ENCODE results near the gene PTGES2.
A peak's percentile ranks its signal among the peaks of the same experiment; 100 is the strongest.

The PTGES2 gene

GRCh38 chr9:128125580-128126354 lies 1.8 kb downstream of the PTGES2 start:
- H3K27ac Mint-ChIP-seq (ENCODE audit: low read depth), result peak overlapping the region; percentile 53

GRCh38 chr9:128124873-128125579 lies 2.5 kb downstream of the PTGES2 start:
- peaks cover 26% of the 10 kb centered on the region for H3K36me3 Mint-ChIP-seq (ENCODE audit: insufficient read depth)
- peaks cover 34% of the 10 kb centered on the region for H3K4me1 Mint-ChIP-seq
- peak overlapping the region; percentile 99 for H3K4me3 Mint-ChIP-seq
- peak overlapping the region; percentile 53 for H3K27ac Mint-ChIP-seq (ENCODE audit: low read depth)
- ATAC-seq (replicated peaks; ENCODE audit: extremely low read depth, poor library complexity, severe bottlenecking) (no peak), DNase-seq (ENCODE audit: low spot score in 2 of 2) (no peak)
- H3K27me3 Mint-ChIP-seq, result no peaks in the 10 kb centered on the region
- no peaks in the 10 kb centered on the region for H3K9me3 Mint-ChIP-seq

More at GRCh38 chr9:128125580-128126354, 1.8 kb downstream of the PTGES2 start:
- Mint-ChIP-seq H3K9me3 (no peaks in the 10 kb centered on the region), H3K36me3 (ENCODE audit: insufficient read depth) (peaks cover 26% of the 10 kb centered on the region), H3K27me3 (no peaks in the 10 kb centered on the region), H3K4me1 (peaks cover 34% of the 10 kb centered on the region), H3K4me3 (peak overlapping the region; percentile 99)
- ATAC-seq (replicated peaks; ENCODE audit: extremely low read depth, poor library complexity, severe bottlenecking), result no peak
- DNase-seq (ENCODE audit: low spot score in 2 of 2), result no peak

- Mint-ChIP-seq H3K27me3 (no peaks in the 10 kb centered on the region), H3K36me3 (ENCODE audit: insufficient read depth) (peaks cover 26% of the 10 kb centered on the region), H3K27ac (ENCODE audit: low read depth) (no peak overlapping the region), H3K4me3 (no peak overlapping the region), H3K9me3 (no peaks in the 10 kb centered on the region), H3K4me1 (peaks cover 33% of the 10 kb centered on the region)
- ATAC-seq (replicated peaks; ENCODE audit: extremely low read depth, poor library complexity, severe bottlenecking), result no peak
- DNase-seq (ENCODE audit: low spot score in 2 of 2), result no peak
These were observed 3.1 kb downstream of the PTGES2 start for GRCh38 chr9:128124451-128124850.

- DNase-seq (ENCODE audit: low spot score in 2 of 2), result no peak
- Mint-ChIP-seq H3K36me3 (ENCODE audit: insufficient read depth) (peaks cover 24% of the 10 kb centered on the region), H3K9me3 (no peaks in the 10 kb centered on the region), H3K4me1 (peaks cover 25% of the 10 kb centered on the region), H3K4me3 (no peak overlapping the region), H3K27me3 (no peaks in the 10 kb centered on the region), H3K27ac (ENCODE audit: low read depth) (no peak overlapping the region)
- ATAC-seq (replicated peaks; ENCODE audit: extremely low read depth, poor library complexity, severe bottlenecking), result no peak
These were observed 4.0 kb downstream of the PTGES2 start for GRCh38 chr9:128123451-128124080.

GRCh38 chr9:128122809-128123175 lies 4.7 kb downstream of the PTGES2 start:
- DNase-seq (ENCODE audit: low spot score in 2 of 2) (no peak), ATAC-seq (replicated peaks; ENCODE audit: extremely low read depth, poor library complexity, severe bottlenecking) (no peak)
- H3K4me3 Mint-ChIP-seq, result no peak overlapping the region
- H3K27me3 Mint-ChIP-seq, result no peaks in the 10 kb centered on the region
- no peak overlapping the region for H3K27ac Mint-ChIP-seq (ENCODE audit: low read depth)
- peaks cover 26% of the 10 kb centered on the region for H3K4me1 Mint-ChIP-seq
- H3K36me3 Mint-ChIP-seq (ENCODE audit: insufficient read depth), result peaks cover 18% of the 10 kb centered on the region
- H3K9me3 Mint-ChIP-seq, result no peaks in the 10 kb centered on the region

- H3K27me3 Mint-ChIP-seq, result no peaks in the 10 kb centered on the region
- H3K27ac Mint-ChIP-seq (ENCODE audit: low read depth), result no peak overlapping the region
- no peak for ATAC-seq (replicated peaks; ENCODE audit: extremely low read depth, poor library complexity, severe bottlenecking)
- H3K4me3 Mint-ChIP-seq, result no peak overlapping the region
- H3K4me1 Mint-ChIP-seq, result peaks cover 31% of the 10 kb centered on the region
- no peak for DNase-seq (ENCODE audit: low spot score in 2 of 2)
- H3K36me3 Mint-ChIP-seq (ENCODE audit: insufficient read depth), result peaks cover 19% of the 10 kb centered on the region
- no peaks in the 10 kb centered on the region for H3K9me3 Mint-ChIP-seq
These were observed 5.4 kb downstream of the PTGES2 start for GRCh38 chr9:128121924-128122808.

GRCh38 chr9:128121466-128121810 lies 6.1 kb downstream of the PTGES2 start:
- Mint-ChIP-seq H3K27me3 (no peaks in the 10 kb centered on the region), H3K4me3 (no peak overlapping the region), H3K36me3 (ENCODE audit: insufficient read depth) (peaks cover 19% of the 10 kb centered on the region), H3K27ac (ENCODE audit: low read depth) (no peak overlapping the region), H3K9me3 (no peaks in the 10 kb centered on the region), H3K4me1 (peaks cover 30% of the 10 kb centered on the region)
- DNase-seq (ENCODE audit: low spot score in 2 of 2) (no peak), ATAC-seq (replicated peaks; ENCODE audit: extremely low read depth, poor library complexity, severe bottlenecking) (no peak)

- Mint-ChIP-seq H3K9me3 (no peaks in the 10 kb centered on the region), H3K27ac (ENCODE audit: low read depth) (no peak overlapping the region), H3K4me1 (peaks cover 24% of the 10 kb centered on the region), H3K27me3 (no peaks in the 10 kb centered on the region), H3K36me3 (ENCODE audit: insufficient read depth) (peaks cover 19% of the 10 kb centered on the region), H3K4me3 (no peak overlapping the region)
- DNase-seq (ENCODE audit: low spot score in 2 of 2), result no peak
- no peak for ATAC-seq (replicated peaks; ENCODE audit: extremely low read depth, poor library complexity, severe bottlenecking)
These were observed 6.6 kb downstream of the PTGES2 start for GRCh38 chr9:128120741-128121465.

- H3K27me3 Mint-ChIP-seq, result no peaks in the 10 kb centered on the region
- ATAC-seq (replicated peaks; ENCODE audit: extremely low read depth, poor library complexity, severe bottlenecking), result no peak
- peaks cover 19% of the 10 kb centered on the region for H3K36me3 Mint-ChIP-seq (ENCODE audit: insufficient read depth)
These were observed 7.3 kb downstream of the PTGES2 start for GRCh38 chr9:128120061-128120740.

GRCh38 chr9:128118971-128119665 lies 8.4 kb downstream of the PTGES2 start:
- DNase-seq (ENCODE audit: low spot score in 2 of 2) (no peak), ATAC-seq (replicated peaks; ENCODE audit: extremely low read depth, poor library complexity, severe bottlenecking) (no peak)
- Mint-ChIP-seq H3K9me3 (no peaks in the 10 kb centered on the region), H3K27me3 (no peaks in the 10 kb centered on the region), H3K4me1 (peaks cover 12% of the 10 kb centered on the region), H3K36me3 (ENCODE audit: insufficient read depth) (peaks cover 17% of the 10 kb centered on the region), H3K27ac (ENCODE audit: low read depth) (no peak overlapping the region), H3K4me3 (no peak overlapping the region)

More at GRCh38 chr9:128120061-128120740, 7.3 kb downstream of the PTGES2 start:
- H3K4me1 Mint-ChIP-seq, result peaks cover 17% of the 10 kb centered on the region
- DNase-seq (ENCODE audit: low spot score in 2 of 2), result no peak
- H3K9me3 Mint-ChIP-seq, result no peaks in the 10 kb centered on the region
- no peak overlapping the region for H3K4me3 Mint-ChIP-seq
- H3K27ac Mint-ChIP-seq (ENCODE audit: low read depth), result no peak overlapping the region

GRCh38 chr9:128118472-128118857 lies 9.1 kb downstream of the PTGES2 start:
- ATAC-seq (replicated peaks; ENCODE audit: extremely low read depth, poor library complexity, severe bottlenecking), result no peak
- Mint-ChIP-seq H3K4me3 (no peak overlapping the region), H3K27ac (ENCODE audit: low read depth) (no peak overlapping the region), H3K27me3 (no peaks in the 10 kb centered on the region), H3K4me1 (peaks cover 12% of the 10 kb centered on the region), H3K36me3 (ENCODE audit: insufficient read depth) (peaks cover 13% of the 10 kb centered on the region), H3K9me3 (no peaks in the 10 kb centered on the region)
- no peak for DNase-seq (ENCODE audit: low spot score in 2 of 2)

Measured in central memory CD8-positive, alpha-beta T cell (primary cell).